Activated CD4-positive, alpha-beta T cell treated with anti-CD3 and anti-CD28 coated beads for 1 hour (primary cell): Measurements from ENCODE around the gene AMOTL1.
"Not testable (repeated sequence)": the region's sequence is repeated elsewhere in the genome, so short reads cannot be mapped to it uniquely, and the experiment has no call there.

Experiments
- DNase-seq: peaks from one replicate; pipeline ENCODE4 v3.0.0-alpha.2; 2020

The AMOTL1 gene

DNA sequence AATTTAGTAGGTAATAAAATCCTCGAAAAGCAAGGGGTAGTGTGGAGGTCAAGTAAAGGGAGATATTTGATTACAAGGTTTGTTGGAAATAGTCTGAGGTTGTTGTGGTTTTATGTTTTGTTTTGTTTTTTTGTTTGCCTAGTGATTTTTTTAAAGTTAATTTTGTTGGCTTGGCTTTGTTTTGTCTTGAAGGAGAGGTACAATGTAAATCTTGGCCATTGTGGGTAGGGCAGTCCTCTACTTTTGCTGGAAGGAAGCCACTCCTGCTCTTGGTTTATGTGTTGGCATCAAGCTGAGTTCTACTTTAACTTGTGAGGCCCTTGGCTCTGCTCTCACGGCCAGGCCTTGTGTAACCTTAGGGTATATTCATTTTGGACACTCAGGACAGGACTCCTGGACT lies 3.2 kb downstream of the AMOTL1 start:
- no peak for DNase-seq

DNA sequence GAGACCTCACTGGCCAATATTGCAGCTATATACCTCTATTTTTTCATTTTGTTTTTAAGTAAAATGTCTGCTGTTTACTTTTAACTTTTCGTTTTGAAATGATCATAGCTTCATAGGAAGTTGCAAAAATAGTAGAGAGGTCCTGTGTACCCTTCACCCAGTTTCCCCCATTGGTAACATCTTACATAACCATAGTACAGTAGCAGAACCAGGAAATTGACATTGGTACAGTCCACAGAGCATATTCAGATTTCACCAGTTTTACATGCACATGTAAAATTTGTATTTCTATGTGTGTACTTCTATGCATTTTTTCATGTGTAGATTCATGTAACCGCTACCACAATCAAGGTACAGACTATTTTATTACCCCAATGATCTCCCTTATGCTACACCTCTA lies 3.8 kb downstream of the AMOTL1 start:
- no peak for DNase-seq

DNA sequence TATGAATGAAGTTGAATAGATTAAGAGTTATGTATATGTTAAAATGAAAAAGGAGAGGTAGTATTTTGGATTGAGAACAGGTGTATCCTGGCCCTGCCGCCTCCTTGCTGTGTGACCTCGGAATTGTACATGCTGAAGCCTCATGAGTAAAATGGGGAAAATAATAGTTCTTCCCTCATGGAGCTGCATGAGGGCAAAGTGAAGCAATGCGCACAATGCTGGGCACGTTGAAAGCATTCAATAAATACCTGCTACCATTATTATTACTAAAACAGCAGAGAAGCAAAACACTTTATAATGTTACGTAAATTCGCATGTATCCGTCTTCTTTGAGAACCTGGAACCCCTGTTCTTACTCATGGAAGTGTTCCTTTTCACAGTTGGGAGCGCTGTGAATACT lies 5.7 kb downstream of the AMOTL1 start:
- no peak for DNase-seq

DNA sequence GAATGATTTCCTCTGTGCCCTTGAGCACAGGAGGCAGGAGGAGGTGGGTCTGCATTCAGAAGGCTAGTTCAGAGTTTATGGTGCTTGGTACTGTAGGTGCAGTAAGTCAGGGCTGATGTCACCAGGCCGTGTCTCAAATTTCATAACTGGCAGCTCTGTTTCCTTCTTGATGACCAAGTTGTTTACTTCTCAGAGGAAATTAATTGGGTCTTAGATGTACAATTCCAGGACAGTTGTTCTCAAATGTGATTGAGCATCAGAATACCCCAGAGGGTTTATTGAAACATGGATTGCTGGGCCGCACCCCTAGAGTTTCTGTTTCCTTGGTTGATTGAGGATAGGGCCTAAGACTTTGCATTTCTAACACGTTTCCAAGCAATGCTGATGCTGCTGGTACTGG lies 6.2 kb downstream of the AMOTL1 start:
- no peak for DNase-seq

DNA sequence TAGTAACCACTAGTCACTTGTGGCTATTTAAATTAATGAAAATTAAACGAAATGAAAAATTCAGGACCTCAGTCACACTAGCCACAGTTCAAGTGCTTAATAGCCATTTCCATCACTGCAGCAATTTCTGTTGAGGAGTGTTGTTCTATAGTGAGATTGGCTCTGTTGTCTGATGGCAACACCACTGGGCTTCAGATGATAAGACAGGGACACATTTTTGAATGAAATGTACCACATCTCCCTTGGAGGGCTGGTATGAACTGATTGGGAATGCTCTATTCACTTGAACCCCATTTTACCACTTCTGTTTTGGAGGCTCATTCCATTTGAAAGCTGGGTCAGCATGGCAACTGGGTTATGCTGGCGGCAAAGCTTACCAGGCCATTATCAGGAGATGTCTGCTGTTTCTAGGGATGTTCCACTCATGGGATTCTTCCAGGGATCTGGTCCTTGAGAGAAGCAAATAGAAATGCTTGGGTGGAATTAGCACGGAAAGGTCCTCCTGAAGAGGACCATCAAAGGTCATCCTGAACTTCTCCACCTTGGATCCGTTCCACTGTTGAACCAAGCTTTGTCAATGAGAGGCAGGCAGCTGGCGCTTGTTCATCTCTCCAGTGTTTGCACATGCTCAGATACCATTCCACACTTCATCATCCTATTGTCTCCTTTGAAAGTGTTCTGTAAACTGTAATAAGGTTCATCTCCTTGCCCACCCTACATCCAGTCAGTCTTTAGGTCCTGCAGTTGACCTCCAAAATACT lies 7.6 kb downstream of the AMOTL1 start:
- DNase-seq = no peak

DNA sequence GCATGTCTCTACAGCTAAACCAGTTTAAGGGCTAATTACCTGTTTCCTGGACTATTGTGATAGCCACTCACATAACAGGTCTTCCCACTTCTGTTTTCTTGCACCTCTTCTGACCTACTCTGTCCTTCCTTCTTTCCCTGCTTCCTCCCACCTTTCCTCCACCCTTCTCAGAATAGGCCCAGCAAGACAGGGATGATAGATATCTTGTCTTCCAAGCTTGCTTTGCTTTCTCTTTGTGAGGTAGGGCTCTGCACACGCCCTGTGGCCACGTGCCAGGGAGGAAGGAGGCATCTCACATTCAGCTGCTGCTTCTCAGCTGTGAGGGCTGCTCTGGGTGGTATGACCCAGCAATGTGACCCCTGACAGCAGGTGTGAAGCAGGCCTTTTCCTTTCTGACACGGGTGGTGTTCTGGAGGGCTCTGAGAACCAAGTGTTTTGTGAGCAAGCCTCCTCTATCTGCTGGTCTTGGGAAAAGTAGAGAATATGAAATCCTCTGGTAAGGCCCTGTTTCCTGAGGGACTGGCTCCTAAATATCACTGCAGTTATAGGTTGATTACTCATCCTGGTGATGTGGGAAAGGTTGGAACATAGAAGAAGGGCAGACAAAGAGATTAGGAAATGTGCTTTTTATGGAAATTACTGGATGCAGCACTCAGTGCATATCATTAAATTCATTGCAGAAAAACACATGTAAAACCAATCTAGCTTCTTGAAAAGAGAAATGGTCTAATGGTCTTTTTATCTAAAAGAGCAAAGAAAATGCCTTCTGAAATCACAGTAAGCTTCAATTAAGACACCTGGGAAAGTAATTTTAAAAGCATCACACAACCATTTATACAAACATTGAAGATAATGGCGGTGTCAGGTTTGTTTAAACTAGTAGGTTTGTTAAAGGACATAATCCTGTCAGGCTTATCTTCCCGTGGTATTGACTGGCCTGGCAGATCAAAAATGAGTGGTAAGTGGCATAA lies 8.5 kb downstream of the AMOTL1 start:
- DNase-seq = no peak

DNA sequence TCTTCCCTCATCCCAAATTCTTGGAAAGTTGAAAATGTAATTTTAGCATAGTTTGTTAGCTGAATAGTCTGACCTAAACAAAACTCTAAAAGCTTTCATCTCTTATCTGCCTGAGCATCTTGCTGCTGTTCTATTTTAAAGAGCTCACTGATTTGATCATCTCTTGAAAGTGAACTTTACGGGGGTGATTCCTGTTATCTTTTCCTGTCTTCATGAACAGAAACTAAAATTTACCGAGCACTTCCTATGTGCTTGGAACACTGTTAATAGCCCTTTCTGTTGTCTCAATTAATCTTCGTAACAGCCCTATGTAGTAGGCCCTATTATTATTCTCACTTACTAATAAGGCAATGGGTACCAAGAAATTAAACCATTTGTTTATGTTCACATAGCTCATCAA lies 12.3 kb downstream of the AMOTL1 start:
- DNase-seq = no peak

DNA sequence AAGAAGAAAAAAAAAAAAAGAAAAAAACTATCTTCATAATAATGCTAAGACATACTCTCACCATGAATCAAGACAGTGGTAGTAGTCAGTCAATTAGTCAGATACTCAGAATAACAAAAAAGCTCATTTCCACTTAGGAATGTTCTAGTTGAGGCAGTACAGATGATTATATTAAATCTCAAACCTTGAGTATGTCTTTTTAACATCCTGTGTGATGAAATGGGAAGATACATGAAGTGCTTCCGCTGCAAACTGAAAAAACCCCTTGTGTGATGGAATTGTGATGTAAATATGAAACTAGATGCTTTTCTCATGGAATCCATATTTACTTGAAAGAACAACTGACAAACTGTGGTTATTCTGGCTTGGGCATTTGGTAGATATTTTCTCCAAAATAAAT lies 13.7 kb downstream of the AMOTL1 start:
- DNase-seq = no peak

DNA sequence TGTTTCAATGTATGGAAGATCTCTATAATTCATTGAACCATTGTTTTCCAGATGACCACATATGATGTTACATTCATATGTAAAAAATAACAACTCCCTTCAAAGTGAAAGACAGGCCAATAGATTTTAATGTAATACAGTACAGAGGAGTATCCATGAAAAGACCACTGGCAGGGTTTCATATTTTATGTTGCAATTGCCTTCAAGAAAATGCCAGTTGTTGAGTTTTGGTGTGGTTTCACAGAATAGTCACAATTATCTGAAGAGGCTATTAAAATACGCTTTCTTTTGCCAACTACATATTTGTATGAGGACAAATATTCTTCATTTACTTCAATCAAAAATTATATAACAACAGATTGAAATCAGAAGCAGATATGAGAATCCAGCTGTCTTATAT lies 14.3 kb downstream of the AMOTL1 start:
- no peak for DNase-seq

DNA sequence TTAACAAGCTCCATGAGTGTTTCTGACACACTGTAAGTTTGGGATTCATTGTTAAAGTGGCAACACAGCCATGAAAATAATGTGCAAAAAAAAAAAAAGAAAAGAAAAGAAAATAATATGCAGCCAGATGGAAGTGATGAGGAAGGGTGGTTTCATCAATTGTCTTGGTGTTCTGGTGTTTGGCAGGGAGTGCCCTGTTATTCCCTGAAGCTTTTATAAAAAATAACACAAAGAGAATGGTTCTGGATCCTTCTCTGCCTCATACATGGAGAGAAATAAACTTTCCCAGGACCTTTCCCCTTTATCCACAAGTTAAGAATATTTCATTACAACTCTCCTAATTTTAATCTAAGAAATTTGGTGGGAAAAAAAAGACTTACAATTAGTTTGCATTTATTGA lies 16.7 kb downstream of the AMOTL1 start:
- no peak for DNase-seq

DNA sequence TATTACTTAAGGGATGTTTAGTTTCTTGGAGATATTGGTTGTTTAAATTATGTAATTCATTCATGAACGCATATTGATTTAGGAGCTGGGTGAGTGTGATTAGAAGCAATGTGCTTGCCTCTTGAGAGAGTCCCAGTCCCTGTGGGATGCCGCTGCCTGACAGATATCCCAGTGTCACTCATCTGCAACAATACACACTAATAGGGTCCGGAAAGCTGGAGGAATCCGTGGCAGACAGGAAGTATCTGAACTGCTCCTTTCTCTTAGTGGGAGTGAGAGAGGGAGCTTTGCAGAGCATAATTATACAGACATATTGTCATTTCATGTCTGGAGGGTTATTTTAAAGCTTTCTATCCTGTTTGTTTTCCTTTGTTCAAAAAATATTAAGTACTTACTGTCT lies 17.4 kb downstream of the AMOTL1 start:
- DNase-seq = no peak

DNA sequence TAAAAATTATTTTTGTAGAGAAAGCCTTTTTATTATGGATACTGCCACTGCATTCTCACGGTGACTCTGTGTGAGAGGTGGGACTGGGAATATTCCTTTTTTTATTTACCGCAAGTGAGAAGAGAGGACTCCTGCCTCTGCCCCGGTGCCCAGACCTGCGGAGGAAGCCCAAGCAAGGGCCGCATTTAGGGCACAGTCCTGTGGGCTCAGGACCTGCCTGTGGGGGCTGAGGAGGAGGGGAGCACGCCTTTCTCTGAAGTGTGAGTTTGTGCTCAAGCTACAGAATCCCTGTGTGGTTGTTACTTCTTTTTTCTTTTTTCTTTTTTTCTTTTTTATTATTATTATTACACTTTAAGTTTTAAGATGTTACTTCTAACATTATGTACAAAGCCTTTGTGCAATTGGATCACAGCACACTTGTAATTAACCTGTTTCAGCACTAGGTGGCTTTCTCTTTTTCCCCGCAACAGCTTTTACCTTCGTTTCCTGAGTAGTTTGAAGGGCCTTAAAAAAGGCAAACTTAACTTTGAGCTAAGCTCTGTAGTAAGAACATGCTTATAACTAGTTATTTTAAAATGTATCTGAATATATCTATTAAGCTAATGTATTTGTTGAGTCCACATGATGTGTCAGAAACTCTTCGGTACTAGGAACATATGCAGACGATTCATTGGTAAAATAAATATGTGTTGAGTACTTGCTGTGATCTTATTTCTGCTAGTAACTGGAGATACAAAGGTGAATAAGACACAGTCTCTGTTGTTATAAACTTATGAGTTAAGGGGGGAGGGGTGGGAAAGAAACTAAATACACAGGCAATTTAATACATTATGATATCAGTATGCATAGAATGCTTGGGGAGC lies 18.3 kb downstream of the AMOTL1 start:
- no peak for DNase-seq

DNA sequence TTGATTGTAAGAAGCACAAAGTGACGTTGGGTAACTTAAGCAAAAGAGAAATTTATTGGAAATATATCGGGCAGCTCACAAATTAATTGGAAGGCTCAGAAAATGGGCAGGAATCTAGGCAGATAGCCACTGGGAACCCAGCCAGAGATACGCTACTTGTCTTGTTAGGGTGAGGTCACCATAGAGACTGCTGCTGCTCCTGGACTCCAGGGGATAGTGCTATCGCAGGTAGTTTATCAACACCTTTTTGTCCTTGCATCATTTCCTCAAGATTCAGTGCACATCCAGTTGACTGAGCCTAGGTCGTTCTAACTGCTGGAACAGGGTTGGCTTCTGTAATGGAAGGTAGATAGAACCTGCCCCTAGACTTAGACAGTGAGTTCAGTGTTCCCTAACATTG lies 19.6 kb downstream of the AMOTL1 start:
- no peak for DNase-seq

DNA sequence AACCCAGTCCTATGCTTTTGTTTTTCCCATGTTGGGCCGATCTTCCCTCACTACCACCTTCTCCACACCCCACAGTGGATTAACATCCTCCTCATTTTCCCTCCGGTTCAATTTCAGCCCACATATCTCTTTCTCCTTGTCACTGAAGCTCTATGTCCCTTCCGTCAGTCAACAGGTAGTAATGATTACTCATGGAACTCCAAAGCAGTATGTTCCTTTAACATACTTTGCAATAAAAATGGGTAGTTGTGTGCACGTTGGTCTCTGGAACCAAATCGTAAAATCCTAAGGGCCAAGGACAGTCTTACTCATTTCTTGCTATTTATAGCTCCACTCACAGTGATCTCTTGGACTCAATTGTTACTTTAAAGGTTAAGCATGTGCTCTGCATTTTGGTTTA lies 20.2 kb downstream of the AMOTL1 start:
- no peak for DNase-seq

DNA sequence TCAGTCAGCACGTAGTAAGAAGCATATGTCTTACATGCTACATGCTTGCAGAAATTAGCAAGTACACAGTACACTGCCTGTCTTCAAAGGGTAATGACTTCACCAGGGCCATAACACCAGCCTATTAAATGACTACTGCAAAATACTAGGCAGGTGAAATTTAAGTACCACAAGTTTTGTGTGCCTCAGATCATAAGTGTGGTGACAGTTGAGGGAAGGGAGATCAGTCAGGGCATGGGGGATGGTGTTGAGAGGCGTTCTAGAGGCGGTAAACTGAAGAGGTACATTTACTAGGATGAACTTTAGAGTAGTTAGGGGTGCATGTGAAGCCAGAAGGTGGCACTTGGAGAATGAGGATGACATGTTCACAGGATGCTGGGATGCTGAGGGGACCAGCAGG lies 22.0 kb downstream of the AMOTL1 start:
- DNase-seq = no peak

DNA sequence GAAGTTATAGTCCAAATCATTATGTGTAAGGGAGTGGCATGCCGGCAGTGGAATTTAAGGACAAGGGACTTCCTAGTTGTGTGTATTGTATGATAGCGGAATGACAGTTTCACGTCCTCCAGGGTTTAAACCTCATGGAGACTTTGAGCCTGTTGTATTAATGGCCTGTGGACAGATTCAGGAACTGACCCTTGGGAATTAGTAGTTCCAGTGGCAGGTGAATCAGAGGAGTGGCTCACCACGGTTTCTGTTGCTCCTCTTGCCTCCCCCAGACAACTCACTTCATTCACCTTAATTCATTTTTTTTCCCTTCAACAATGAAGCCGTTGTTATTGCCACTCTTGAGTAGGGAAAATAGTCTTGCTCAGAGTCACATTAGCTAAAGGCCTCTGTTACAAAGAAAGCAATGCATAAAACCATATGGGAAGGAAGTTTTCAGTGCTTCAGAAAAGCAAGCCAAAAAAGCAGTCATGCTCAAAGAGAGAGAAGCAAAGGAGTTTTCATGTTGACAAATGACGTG lies 22.6 kb downstream of the AMOTL1 start:
- DNase-seq = no peak

DNA sequence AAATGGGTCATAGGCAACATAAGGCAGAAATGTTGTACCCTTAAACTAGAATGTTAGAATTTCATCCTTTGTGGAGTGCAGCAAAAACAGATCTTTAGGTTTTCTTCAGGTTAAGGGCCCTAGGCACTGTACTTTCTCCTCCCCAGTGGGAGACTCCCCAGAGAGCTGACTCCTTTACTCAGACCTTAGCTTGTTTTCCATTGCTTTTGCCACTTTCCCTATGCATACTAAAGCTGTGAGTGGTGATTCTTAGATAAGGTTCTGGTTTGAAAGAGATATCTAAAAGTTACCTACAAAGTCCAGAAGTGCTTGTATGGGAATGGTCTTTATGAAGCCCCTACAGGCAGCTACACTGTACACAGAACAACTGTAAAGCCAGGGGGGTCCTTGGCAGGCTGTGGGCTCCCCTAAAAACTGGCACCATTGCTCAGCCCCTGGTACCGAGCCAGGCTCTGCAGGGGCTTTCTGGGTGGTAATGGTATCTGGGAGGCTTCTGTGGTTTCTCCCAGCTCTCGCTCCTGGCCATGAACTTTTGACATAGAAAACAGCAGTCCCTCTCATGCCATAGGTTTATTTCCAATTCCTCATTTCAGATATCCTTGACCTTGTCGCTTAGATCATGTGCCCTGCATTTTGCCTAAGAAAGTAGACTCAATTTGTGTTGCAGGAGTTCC lies 23.2 kb downstream of the AMOTL1 start:
- DNase-seq = no peak

DNA sequence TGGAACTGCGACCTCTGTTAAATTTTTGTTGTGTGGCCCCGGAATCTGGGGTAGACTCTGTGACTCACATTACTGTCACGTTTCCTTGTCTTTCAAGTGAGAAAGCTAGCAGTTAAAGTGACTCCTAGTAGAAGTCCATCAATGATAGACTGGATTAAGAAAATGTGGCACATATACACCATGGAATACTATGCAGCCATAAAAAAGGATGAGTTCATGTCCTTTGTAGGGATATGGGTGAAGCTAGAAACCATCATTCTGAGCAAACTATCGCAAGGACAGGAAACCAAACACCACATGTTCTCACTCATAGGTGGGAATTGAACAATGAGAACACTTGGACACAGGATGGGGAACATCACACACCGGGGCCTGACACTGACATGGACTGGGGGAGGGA lies 23.8 kb downstream of the AMOTL1 start:
- not testable (repeated sequence) for DNase-seq

DNA sequence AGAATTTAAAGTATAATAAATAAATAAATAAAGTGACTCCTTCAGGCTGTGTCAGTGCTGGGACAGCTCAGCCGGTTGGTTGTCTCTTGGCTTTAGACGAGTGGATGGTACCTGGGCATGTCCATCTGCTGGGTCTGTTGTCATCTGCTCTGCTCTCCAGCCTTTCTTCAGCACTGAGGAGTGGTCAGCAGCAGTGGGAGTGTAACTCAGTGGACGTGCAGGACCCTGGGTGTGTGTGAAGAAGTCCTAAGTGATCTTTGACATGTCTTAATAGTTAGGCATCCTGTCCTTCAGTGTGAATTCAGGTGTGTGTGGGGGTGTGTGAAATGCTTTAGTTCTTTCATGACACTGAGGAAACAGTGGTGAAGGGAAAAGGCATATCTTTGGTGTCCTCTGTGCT lies 24.3 kb downstream of the AMOTL1 start:
- no peak for DNase-seq

DNA sequence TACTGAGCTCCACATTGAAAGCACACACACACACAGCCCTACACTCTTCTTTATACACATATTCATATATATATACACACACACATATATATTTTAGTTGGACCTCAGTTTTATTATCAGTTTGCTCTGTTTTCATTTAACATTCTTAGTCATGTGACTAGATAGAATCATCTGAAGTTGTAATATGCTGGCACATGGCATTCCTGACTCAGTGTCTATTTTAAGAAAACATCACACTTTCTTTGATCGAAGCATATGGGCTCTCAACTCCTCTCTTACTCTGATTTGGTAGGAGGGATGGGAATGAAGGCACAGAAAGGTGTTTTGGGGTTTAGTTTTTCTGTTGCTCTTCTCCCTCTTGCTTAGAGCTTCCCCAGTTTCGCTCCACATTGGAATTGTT lies 24.8 kb downstream of the AMOTL1 start:
- DNase-seq = no peak

DNA sequence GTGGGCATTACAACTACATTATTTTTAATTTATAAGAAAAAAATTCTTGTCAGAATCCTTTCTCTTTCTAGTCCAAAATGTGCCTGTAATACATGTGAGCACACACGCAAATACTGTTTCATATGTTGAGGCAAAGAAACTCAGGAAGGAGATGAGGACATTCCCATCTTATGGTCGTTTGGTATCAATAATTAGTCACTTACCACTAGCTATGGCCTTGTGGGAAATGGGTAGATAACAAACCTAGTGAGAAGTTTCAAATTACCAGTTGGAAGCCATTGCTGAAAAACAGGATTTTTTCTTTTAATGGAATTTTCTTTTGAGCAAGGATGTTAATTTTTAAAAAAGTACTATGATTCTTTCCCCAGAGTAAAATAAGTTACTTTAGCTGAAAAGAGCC lies 25.7 kb downstream of the AMOTL1 start:
- DNase-seq = no peak
